Body of pancreas (tissue), 4 donors: ENCODE results near the gene GATA2.

Experiments
- POLR2A ChIP-seq, 3 donors: fragments of 450-650 bp; IDR thresholded peaks; one replicate each; pipeline ENCODE4 v1.6.1; 2016; ENCODE audit warnings: antibody characterized with exemption in 3 of 3, mild to moderate bottlenecking in 2 of 3
- TF ChIP-seq, protein P1 (sequence below), 7 experiments: fragments of 450-650 bp in 4 of 7; fragments of 200-600 bp in 3 of 7; sonication (generic) in 3 of 7; IDR thresholded peaks; one replicate each; pipeline ENCODE4 v1.5.1; 2016 to 2019; ENCODE audit warnings: antibody characterized with exemption in 7 of 7

DNA sequence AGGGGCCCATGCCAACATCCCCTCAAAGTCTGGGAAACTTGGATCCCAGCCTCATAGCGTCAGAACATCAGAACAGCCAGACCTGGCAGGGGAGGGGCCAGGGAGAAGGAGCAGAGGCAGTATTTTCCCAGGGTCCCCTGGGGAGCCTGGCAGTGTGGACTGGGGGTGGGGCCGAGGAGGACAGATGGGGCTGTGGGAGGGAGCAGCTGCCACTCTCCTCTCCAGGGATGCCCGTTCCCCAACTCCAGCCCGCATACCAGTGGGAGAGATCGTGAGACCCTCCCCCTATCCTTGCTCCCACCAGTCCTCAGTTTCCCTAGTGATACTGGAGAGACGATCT, 19.9 kb downstream of the GATA2 start:
- no peak for TF ChIP-seq POLR2A (IDR thresholded peaks at IDR 0.05)
- TF ChIP-seq, protein P1, sequence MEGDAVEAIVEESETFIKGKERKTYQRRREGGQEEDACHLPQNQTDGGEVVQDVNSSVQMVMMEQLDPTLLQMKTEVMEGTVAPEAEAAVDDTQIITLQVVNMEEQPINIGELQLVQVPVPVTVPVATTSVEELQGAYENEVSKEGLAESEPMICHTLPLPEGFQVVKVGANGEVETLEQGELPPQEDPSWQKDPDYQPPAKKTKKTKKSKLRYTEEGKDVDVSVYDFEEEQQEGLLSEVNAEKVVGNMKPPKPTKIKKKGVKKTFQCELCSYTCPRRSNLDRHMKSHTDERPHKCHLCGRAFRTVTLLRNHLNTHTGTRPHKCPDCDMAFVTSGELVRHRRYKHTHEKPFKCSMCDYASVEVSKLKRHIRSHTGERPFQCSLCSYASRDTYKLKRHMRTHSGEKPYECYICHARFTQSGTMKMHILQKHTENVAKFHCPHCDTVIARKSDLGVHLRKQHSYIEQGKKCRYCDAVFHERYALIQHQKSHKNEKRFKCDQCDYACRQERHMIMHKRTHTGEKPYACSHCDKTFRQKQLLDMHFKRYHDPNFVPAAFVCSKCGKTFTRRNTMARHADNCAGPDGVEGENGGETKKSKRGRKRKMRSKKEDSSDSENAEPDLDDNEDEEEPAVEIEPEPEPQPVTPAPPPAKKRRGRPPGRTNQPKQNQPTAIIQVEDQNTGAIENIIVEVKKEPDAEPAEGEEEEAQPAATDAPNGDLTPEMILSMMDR (IDR thresholded peaks at IDR 0.05) = no peak
